Measurements from ENCODE around the gene KCNK2. TPM values are rescaled to one million over a fixed set of nuclear protein-coding genes. Genes with fewer than 3 reads are reported as not detected.

The KCNK2 gene
- total RNA-seq, 1 donor from 2014 or later, result 4.8 TPM

- H3K4me1 Mint-ChIP-seq, result no peaks in the 10 kb centered on the region
- H3K9me3 Mint-ChIP-seq, result no peaks in the 10 kb centered on the region
- TF ChIP-seq, protein P1, sequence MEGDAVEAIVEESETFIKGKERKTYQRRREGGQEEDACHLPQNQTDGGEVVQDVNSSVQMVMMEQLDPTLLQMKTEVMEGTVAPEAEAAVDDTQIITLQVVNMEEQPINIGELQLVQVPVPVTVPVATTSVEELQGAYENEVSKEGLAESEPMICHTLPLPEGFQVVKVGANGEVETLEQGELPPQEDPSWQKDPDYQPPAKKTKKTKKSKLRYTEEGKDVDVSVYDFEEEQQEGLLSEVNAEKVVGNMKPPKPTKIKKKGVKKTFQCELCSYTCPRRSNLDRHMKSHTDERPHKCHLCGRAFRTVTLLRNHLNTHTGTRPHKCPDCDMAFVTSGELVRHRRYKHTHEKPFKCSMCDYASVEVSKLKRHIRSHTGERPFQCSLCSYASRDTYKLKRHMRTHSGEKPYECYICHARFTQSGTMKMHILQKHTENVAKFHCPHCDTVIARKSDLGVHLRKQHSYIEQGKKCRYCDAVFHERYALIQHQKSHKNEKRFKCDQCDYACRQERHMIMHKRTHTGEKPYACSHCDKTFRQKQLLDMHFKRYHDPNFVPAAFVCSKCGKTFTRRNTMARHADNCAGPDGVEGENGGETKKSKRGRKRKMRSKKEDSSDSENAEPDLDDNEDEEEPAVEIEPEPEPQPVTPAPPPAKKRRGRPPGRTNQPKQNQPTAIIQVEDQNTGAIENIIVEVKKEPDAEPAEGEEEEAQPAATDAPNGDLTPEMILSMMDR (conservative IDR thresholded peaks at IDR 0.05), result no peak
- no peak for DNase-seq (ENCODE audit: low read depth, low spot score)
- H3K27me3 Mint-ChIP-seq (ENCODE audit: low read depth), result no peaks in the 10 kb centered on the region
- H3K4me3 Mint-ChIP-seq, result no peak overlapping the region
- no peaks in the 10 kb centered on the region for H3K36me3 Mint-ChIP-seq (ENCODE audit: low read depth)
- H3K27ac Mint-ChIP-seq (ENCODE audit: unreplicated experiment), result no peak overlapping the region
Observed at GRCh38 chr1:215119719-215120365, 37.3 kb downstream of the KCNK2 start.

DNA sequence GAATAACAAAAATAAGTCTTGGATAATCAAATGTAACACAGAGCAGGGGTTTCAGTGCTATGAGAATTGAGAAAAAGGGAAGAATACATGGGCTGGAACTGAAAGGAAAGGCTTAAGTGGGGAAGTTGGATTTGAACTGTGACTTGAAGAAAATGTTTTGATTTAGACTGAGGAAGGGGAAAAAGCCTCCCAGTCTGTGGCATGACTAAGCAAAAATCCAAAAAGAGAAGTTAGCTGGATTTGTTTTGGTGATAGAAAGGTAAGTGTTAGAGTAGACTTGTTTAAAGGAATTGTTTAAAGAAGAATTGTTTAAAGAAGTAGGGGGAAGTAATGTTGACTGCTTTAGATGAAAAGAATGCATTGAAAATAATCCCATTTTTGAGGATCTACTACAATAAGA, 46.0 kb downstream of the KCNK2 start:
- DNase-seq (ENCODE audit: low read depth, low spot score), result no peak
- H3K27ac Mint-ChIP-seq (ENCODE audit: unreplicated experiment), result no peak overlapping the region
- H3K9me3 Mint-ChIP-seq, result peaks cover 4% of the 10 kb centered on the region
- no peak overlapping the region for H3K4me3 Mint-ChIP-seq
- H3K36me3 Mint-ChIP-seq (ENCODE audit: low read depth), result no peaks in the 10 kb centered on the region
- TF ChIP-seq, protein P1 (conservative IDR thresholded peaks at IDR 0.05), result no peak
- no peaks in the 10 kb centered on the region for H3K27me3 Mint-ChIP-seq (ENCODE audit: low read depth)
- H3K4me1 Mint-ChIP-seq, result no peaks in the 10 kb centered on the region

DNA sequence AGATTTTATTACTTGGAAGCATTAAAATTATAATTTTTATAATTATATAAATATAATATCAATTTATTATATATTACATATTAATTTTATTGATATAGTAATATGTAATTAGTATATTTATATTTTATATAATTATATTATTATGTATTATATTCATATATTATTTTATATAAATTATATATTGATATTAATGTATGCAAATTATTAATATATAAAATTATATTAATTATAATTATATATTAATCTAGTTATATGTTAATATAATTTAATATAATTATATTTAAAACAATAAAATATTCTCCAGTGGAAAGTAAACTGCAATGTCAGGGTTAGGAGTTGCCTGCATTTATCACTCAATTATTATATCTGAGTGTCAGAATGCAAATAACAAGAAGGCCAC, 48.8 kb downstream of the KCNK2 start:
- H3K4me3 Mint-ChIP-seq, result no peak overlapping the region
- H3K27me3 Mint-ChIP-seq (ENCODE audit: low read depth), result no peaks in the 10 kb centered on the region
- H3K9me3 Mint-ChIP-seq, result peaks cover 6% of the 10 kb centered on the region
- no peak for DNase-seq (ENCODE audit: low read depth, low spot score)
- H3K36me3 Mint-ChIP-seq (ENCODE audit: low read depth), result no peaks in the 10 kb centered on the region
- TF ChIP-seq, protein P1 (conservative IDR thresholded peaks at IDR 0.05), result no peak
- H3K27ac Mint-ChIP-seq (ENCODE audit: unreplicated experiment), result no peak overlapping the region
- H3K4me1 Mint-ChIP-seq, result no peaks in the 10 kb centered on the region

DNA sequence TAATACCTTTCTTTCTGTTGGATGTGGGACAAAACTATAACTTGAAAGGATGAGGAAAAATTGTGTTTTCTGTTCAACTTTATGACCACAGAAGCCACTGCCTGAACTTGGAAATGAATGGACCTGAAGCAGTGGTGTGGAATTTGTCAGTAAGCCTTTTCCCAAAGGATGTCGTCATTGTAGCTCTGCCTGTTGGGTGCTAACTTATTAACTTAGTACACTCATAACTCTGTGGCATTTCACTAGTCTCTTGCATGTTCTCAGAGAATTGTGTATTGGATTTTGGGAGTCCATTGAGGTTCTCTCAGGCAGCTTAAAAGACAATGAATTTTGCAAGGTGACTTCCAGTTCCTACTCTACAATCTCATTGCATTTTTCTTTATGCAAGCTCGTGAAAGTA, 49.6 kb downstream of the KCNK2 start:
- Mint-ChIP-seq H3K36me3 (ENCODE audit: low read depth) (no peaks in the 10 kb centered on the region), H3K27me3 (ENCODE audit: low read depth) (no peaks in the 10 kb centered on the region), H3K4me1 (no peaks in the 10 kb centered on the region), H3K9me3 (peaks cover 6% of the 10 kb centered on the region), H3K4me3 (no peak overlapping the region), H3K27ac (ENCODE audit: unreplicated experiment) (no peak overlapping the region)
- TF ChIP-seq, protein P1 (conservative IDR thresholded peaks at IDR 0.05), result no peak
- no peak for DNase-seq (ENCODE audit: low read depth, low spot score)

DNA sequence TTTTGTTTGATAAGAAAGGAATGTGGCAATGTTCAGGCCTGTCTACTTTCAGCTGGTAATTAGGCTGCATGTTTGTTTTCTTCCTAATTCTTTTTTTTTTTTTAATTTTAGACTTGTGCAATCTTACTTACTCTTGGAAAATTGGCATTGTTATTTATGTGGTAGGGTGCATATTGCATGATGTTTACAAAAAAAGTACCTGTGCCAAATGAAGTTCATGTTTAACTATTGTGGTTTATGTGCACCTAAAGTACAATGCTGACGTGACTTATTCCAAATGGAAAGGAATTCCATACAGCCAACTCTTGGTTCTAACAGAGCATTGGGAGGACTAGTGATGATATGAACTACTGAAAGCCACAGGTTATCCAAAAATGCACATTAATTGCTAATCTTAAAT, 51.0 kb downstream of the KCNK2 start:
- H3K9me3 Mint-ChIP-seq, result peaks cover 6% of the 10 kb centered on the region
- no peak overlapping the region for H3K27ac Mint-ChIP-seq (ENCODE audit: unreplicated experiment)
- H3K36me3 Mint-ChIP-seq (ENCODE audit: low read depth), result no peaks in the 10 kb centered on the region
- TF ChIP-seq, protein P1 (conservative IDR thresholded peaks at IDR 0.05), result no peak
- no peaks in the 10 kb centered on the region for H3K4me1 Mint-ChIP-seq
- no peaks in the 10 kb centered on the region for H3K27me3 Mint-ChIP-seq (ENCODE audit: low read depth)
- no peak for DNase-seq (ENCODE audit: low read depth, low spot score)
- H3K4me3 Mint-ChIP-seq, result no peak overlapping the region

All from neural crest cell (in vitro differentiated cells).